AG10803 (cell line): ENCODE measurements around the gene FBLIM1.
"Not testable (repeated sequence)": the region's sequence is repeated elsewhere in the genome, so short reads cannot be mapped to it uniquely, and the experiment has no call there.

Experiments used
- DNase-seq: peaks from one replicate; pipeline ENCODE4 v3.0.0; 2010; ENCODE audit warnings: low read depth
- H3K4me3 ChIP-seq: 2 replicates; pipeline ENCODE4 v1.5.1; 2011; ENCODE audit warnings: mild to moderate bottlenecking, low read length, control low read depth
- TF ChIP-seq, protein P1 (sequence below): conservative IDR thresholded peaks from 2 replicates; pipeline ENCODE4 v1.5.1; 2011; ENCODE audit warnings: mild to moderate bottlenecking, low read length, control low read depth, inconsistent platforms

Gene FBLIM1

DNA sequence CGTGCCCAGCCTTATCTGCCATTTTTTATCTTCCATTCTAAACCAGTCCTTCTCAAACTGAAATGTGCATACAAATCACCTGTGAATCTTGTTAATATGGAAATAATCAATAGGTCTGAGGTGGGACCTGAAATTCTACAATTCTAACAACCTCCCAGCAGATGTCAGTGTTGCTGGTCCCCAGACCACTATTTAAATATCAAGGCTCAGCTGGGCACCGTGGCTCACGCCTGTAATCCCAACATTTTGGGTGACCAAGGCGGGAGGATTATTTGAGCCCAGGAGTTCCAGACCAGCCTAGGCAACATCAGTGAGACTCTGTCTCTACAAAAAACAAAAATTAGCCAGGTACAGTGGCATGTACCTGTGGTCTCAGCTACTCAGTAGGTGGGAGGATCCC, 44.8 kb downstream of the FBLIM1 start:
- DNase-seq: no peak
- no peak overlapping the region for H3K4me3 ChIP-seq
- TF ChIP-seq, protein P1, sequence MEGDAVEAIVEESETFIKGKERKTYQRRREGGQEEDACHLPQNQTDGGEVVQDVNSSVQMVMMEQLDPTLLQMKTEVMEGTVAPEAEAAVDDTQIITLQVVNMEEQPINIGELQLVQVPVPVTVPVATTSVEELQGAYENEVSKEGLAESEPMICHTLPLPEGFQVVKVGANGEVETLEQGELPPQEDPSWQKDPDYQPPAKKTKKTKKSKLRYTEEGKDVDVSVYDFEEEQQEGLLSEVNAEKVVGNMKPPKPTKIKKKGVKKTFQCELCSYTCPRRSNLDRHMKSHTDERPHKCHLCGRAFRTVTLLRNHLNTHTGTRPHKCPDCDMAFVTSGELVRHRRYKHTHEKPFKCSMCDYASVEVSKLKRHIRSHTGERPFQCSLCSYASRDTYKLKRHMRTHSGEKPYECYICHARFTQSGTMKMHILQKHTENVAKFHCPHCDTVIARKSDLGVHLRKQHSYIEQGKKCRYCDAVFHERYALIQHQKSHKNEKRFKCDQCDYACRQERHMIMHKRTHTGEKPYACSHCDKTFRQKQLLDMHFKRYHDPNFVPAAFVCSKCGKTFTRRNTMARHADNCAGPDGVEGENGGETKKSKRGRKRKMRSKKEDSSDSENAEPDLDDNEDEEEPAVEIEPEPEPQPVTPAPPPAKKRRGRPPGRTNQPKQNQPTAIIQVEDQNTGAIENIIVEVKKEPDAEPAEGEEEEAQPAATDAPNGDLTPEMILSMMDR: peak; percentile 44; the same call in 1 of the 2 replicates

DNA sequence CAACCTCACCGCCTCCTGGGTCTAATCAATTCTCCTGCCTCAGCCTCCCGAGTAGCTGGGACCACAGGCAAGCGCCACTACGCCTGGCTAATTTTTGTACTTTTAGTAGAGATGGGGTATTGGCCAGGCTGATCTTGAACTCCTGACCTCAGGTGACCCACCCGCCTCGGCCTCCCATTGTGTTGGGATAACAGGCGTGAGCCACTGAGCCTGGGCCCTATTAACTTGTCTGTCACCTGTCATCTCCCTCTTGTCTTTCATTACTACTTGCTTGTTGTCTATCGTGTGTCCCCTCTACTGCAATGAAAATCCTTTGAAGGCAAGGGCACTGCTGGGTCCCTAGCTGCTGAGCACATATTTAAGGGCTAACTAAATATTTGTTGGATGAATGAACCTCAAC, 45.5 kb downstream of the FBLIM1 start:
- TF ChIP-seq, protein P1: no peak
- no peak overlapping the region for H3K4me3 ChIP-seq
- no peak for DNase-seq

DNA sequence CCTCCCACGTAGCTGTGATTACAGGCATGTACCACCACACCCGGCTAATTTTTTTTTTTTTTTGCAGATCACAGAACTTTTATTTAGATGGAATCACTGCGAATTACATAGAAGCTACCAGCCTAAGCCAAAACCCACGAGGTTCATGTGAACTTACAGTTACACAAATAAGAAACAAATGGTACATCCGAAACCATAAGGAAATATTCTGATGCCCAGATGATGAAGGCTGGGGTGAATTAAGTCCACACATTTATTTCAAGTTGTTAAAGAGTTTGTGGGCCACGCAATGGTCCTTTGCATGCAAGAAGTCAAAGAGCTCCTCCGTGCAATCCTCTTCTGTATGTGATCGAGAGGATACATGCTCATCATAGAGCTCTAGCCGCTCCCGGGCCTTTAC, 48.5 kb downstream of the FBLIM1 start:
- TF ChIP-seq, protein P1: no peak
- DNase-seq: no peak
- no peak overlapping the region for H3K4me3 ChIP-seq

DNA sequence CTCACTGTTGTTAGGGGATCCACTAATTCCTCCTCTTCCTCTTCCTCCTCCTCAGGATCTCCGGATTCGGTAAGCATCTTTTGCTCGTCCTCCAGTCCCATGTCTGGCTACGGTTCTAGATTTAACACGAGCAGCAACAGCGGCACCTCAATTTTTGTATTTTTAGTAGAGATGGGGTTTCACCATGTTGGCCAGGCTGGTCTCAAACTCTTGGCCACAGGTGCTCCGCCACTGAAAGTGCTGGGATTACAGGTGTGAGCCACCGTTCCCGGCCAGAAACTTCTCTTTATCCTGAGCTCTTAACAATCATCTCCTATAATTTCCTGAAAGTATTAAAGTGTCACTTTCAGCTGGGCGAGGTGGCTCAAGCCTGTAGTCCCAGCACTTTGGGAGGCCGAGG, 49.0 kb downstream of the FBLIM1 start, which contains the start of gene UQCRHL:
UQCRHL (minus strand) TSS at position 101 of the 400 bp plus-strand sequence; CDS start at position 101, 0 bp downstream.
- DNase-seq, H3K4me3 ChIP-seq: not testable (repeated sequence)

DNA sequence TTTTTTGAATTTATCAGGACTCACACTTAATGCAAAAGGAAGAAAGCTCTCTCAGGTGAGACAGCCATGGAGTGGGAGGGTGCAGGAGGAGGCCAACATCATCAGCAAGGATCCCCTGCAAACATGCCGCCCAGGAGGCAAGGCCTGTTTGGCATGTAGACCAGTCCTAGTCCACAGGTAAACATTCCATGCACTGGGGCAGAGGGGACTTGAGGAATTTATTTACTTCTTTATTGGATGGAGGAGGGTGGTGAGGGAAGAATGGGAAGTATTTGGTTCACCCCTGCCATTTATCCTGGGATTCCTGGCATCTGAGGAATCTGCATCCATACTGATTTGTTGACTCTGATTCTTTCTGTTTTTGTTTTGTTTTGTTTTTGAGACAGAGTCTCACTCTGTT, 50.4 kb downstream of the FBLIM1 start:
- TF ChIP-seq, protein P1: no peak
- H3K4me3 ChIP-seq: no peak overlapping the region
- no peak for DNase-seq

DNA sequence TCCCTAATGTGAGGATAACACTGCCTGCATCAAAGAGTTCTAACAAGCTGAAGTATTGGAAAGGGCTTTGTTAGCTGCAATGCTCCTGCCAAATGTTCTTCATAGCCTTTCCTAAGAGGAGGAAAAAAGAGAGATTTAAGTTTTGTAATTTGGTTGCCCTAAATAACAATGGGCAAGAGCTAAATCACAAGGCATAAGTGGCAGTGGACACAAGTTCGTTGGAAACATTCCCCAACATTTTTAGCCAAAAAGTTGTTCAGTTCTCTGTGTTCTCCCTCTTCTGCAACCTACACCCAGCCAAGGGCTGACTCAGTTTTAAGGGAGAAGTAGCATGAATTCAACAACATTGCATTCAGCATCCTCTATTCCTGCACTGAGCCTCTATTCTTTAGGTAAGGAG, 51.5 kb downstream of the FBLIM1 start:
- TF ChIP-seq, protein P1: no peak
- no peak overlapping the region for H3K4me3 ChIP-seq
- no peak for DNase-seq

DNA sequence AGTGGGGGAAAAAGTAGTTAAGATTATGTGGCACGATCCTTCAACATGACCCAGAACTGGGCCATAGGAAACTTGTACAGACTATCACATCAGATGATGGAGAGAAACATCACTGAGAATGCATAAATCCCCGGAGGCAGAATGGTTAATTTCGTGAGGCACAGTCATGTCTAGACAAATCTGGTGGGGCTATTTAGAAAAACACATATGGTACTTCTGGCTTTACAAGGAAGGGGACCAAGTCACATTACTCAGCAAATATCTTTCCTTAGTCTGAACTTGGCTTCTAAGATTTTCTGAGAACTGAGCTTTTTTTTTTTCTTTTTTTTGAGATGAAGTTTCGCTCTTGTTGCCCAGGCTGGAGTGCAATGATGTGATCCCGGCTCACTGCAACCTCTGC, 58.1 kb downstream of the FBLIM1 start:
- DNase-seq: no peak
- H3K4me3 ChIP-seq: no peak overlapping the region
- TF ChIP-seq, protein P1: no peak

DNA sequence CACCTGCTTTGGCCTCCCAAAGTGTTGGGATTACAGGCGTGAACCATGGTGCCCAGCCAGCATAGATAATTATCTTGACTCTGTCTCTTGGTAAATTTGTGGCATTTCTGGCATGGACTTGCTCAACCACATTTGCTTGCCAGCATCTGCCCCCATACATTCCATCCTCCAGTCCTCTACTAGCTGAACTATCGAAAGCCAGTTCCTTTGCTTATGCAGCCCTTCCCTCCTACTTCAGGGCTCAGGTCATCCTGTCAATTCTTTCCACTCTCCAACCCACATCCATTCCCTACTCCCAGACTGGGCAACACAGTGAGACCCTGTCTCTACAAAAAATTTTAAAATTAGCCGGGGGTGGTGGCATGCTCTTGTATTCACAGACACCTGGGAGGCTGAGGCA, 61.9 kb downstream of the FBLIM1 start:
- DNase-seq: peak; percentile 74
- TF ChIP-seq, protein P1: no peak
- no peak overlapping the region for H3K4me3 ChIP-seq
